ENCODE results near the gene FMNL2. TPM values are rescaled to one million over a fixed set of nuclear protein-coding genes. Genes with fewer than 3 reads are reported as not detected.

FMNL2 gene
- total RNA-seq, 1 experiment from 2014 or later, result 43.1 TPM

DNA sequence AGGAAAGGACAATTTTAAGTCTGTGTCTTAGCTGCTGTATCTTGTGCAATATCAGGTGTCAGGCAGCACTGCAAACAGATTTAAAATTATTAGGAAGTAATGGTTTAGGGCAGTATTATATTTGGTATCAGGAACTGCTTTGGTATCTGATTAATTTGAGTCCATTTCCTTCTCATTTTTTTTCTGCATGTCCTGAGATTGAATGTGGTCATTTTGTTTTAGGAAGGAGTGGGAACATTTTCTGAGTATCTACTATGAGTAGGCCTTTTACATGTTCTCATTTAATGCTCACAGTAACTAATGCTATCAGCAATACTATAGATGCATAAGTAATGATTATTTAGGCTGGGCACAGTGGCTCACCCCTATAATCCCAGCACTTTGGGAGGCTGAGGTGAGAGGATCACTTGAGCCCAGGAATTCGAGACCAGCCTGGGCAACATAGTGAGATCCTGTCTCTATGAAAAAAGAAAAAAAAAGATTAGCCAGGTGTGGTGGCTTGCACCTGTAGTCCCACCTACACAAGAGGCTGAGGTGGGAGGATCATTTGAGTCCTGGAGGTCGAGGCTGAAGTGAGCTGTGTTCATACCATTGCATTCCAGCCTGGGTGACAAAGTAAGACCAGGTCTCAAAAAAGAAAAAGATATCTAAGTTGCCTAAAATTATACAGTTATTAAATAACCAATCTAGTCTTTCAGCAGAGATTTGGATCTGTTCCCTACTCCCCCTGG is 4.7 kb downstream of the FMNL2 start:
- no TSS peak for BruUV-seq (replicated peaks)
- H3K4me3 ChIP-seq (ENCODE audit: low read depth, low read length, poor library complexity, severe bottlenecking), result no peak overlapping the region
- no peak for DNase-seq (ENCODE audit: low spot score)
- ChIA-PET CTCF (no interaction called here), POLR2A (ENCODE audit: low non-redundant PET) (no interaction called here)
- TF ChIP-seq, protein P1, sequence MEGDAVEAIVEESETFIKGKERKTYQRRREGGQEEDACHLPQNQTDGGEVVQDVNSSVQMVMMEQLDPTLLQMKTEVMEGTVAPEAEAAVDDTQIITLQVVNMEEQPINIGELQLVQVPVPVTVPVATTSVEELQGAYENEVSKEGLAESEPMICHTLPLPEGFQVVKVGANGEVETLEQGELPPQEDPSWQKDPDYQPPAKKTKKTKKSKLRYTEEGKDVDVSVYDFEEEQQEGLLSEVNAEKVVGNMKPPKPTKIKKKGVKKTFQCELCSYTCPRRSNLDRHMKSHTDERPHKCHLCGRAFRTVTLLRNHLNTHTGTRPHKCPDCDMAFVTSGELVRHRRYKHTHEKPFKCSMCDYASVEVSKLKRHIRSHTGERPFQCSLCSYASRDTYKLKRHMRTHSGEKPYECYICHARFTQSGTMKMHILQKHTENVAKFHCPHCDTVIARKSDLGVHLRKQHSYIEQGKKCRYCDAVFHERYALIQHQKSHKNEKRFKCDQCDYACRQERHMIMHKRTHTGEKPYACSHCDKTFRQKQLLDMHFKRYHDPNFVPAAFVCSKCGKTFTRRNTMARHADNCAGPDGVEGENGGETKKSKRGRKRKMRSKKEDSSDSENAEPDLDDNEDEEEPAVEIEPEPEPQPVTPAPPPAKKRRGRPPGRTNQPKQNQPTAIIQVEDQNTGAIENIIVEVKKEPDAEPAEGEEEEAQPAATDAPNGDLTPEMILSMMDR (conservative IDR thresholded peaks at IDR 0.05; ENCODE audit: low read depth, low read length), result no peak
- no peak for TF ChIP-seq EZH2 (IDR thresholded peaks at IDR 0.05; ENCODE audit: borderline replicate concordance, low read depth, low read length, poor library complexity, severe bottlenecking)
- no peaks in the 10 kb centered on the region for H3K27me3 ChIP-seq (replicated peaks; ENCODE audit: insufficient read depth, low read depth, low read length, poor library complexity)
- no peaks in the 10 kb centered on the region for H3K36me3 ChIP-seq (ENCODE audit: insufficient read depth, low read length, poor library complexity, severe bottlenecking)
- intact Hi-C loops (cut with micrococcal nuclease; ENCODE audit: unreplicated experiment), result loop anchor here (5.0 kb wide), 2 partner anchors 218 to 288 kb away; no protein-coding TSS in a partner anchor
- H3K27ac ChIP-seq (ENCODE audit: low read depth, low read length, poor library complexity, severe bottlenecking), result no peak overlapping the region
- H3K9me3 ChIP-seq (ENCODE audit: low read depth, low read length, poor library complexity, severe bottlenecking), result no peaks in the 10 kb centered on the region
- H3K4me1 ChIP-seq (ENCODE audit: insufficient read depth, low read length, poor library complexity, severe bottlenecking), result peaks cover 14% of the 10 kb centered on the region

DNA sequence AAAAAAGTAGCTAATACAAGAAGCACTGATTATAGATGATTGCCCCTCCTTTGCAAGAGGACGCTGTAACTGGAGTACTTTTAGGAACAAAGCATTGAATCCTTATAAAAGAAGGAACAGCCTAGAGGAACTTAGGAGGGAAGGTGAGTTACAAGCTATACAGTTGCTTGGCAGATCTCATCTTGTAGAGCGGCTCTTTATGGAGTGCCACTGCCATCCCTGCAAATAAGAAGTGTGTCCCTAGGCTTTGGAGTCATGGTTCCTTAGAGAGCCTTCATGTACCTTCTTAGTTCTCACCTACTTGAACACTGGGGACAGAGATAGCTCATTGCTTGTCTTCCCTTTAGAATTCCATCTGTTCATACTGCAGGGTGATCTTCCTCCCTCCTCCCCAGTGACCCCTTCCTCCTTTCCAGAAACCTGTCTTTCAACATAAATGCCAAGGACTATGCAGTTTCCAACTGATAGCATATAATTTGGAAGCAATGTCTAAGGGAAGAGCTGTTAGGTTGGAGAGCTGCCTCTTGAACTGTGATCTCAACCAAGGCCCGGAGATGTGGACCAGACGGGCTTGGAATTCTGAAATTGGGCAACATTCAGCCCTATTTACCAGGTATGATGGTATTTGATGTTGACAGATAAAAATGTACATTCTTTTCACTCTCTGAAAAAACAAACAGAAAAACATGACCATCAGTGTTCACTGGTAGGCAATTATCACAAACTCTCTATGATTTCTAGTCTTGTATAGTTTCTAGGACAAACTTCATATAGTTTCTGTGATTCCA is 7.5 kb downstream of the FMNL2 start:
- no peaks in the 10 kb centered on the region for H3K36me3 ChIP-seq (ENCODE audit: insufficient read depth, low read length, poor library complexity, severe bottlenecking)
- BruUV-seq (replicated peaks), result no TSS peak
- no peaks in the 10 kb centered on the region for H3K27me3 ChIP-seq (replicated peaks; ENCODE audit: insufficient read depth, low read depth, low read length, poor library complexity)
- intact Hi-C loops (cut with micrococcal nuclease; ENCODE audit: unreplicated experiment), result no loop called here
- no peak overlapping the region for H3K27ac ChIP-seq (ENCODE audit: low read depth, low read length, poor library complexity, severe bottlenecking)
- no peaks in the 10 kb centered on the region for H3K9me3 ChIP-seq (ENCODE audit: low read depth, low read length, poor library complexity, severe bottlenecking)
- H3K4me1 ChIP-seq (ENCODE audit: insufficient read depth, low read length, poor library complexity, severe bottlenecking), result peaks cover 10% of the 10 kb centered on the region
- TF ChIP-seq, protein P1 (conservative IDR thresholded peaks at IDR 0.05; ENCODE audit: low read depth, low read length), result no peak
- TF ChIP-seq EZH2 (IDR thresholded peaks at IDR 0.05; ENCODE audit: borderline replicate concordance, low read depth, low read length, poor library complexity, severe bottlenecking), result no peak
- no peak for DNase-seq (ENCODE audit: low spot score)
- H3K4me3 ChIP-seq (ENCODE audit: low read depth, low read length, poor library complexity, severe bottlenecking), result no peak overlapping the region
- POLR2A ChIA-PET (ENCODE audit: low non-redundant PET), result no interaction called here
- CTCF ChIA-PET, result interaction anchor here (0.6 kb wide), 1 partner anchor 259 kb away, joined by 3 read pairs; no protein-coding TSS in a partner anchor

DNA sequence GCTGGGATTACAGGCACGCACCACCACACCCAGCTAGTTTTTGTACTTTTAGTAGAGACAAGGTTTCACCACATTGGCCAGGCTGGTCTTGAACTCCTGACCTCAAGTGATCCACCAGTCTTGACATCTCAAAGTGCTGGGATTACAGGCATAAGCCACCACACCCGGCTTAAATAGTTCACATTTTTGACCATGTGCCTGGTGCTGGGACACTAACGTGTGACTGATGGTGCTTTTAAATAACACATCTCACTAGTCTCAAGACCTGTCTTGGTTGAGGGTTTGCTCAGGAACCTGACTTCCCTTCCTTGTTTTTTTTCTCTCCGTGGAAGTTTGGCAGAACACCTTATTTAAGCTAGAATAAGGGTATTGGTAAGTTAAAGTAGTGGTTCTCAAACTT is 8.5 kb downstream of the FMNL2 start:
- POLR2A ChIA-PET (ENCODE audit: low non-redundant PET), result no interaction called here
- no peaks in the 10 kb centered on the region for H3K27me3 ChIP-seq (replicated peaks; ENCODE audit: insufficient read depth, low read depth, low read length, poor library complexity)
- TF ChIP-seq, protein P1 (conservative IDR thresholded peaks at IDR 0.05; ENCODE audit: low read depth, low read length), result no peak
- TF ChIP-seq EZH2 (IDR thresholded peaks at IDR 0.05; ENCODE audit: borderline replicate concordance, low read depth, low read length, poor library complexity, severe bottlenecking), result no peak
- DNase-seq (ENCODE audit: low spot score), result no peak
- no peak overlapping the region for H3K27ac ChIP-seq (ENCODE audit: low read depth, low read length, poor library complexity, severe bottlenecking)
- no peaks in the 10 kb centered on the region for H3K9me3 ChIP-seq (ENCODE audit: low read depth, low read length, poor library complexity, severe bottlenecking)
- intact Hi-C loops (cut with micrococcal nuclease; ENCODE audit: unreplicated experiment), result no loop called here
- CTCF ChIA-PET, result no interaction called here
- BruUV-seq (replicated peaks), result no TSS peak
- H3K36me3 ChIP-seq (ENCODE audit: insufficient read depth, low read length, poor library complexity, severe bottlenecking), result no peaks in the 10 kb centered on the region
- H3K4me1 ChIP-seq (ENCODE audit: insufficient read depth, low read length, poor library complexity, severe bottlenecking), result no peaks in the 10 kb centered on the region
- no peak overlapping the region for H3K4me3 ChIP-seq (ENCODE audit: low read depth, low read length, poor library complexity, severe bottlenecking)

Data from A673 (cell line).